ENCODE results near the gene SYCE3.

SYCE3 gene

GRCh38 chr22:50517495-50518260, 45.0 kb downstream of the SYCE3 start:
- TF ChIP-seq CTCF (conservative IDR thresholded peaks at IDR 0.05; ENCODE audit: low read depth): no peak
- peak overlapping the region; percentile 16; the same call in 1 of the 2 replicates for H3K27ac ChIP-seq
- POLR2A ChIA-PET (ENCODE audit: low non-redundant PET): no interaction called here
- CTCF ChIA-PET: no interaction called here
- DNase-seq (ENCODE audit: low spot score): no peak

GRCh38 chr22:50516891-50517290, 45.8 kb downstream of the SYCE3 start:
- TF ChIP-seq CTCF (conservative IDR thresholded peaks at IDR 0.05; ENCODE audit: low read depth): no peak
- no peak for DNase-seq (ENCODE audit: low spot score)
- ChIA-PET CTCF (no interaction called here), POLR2A (ENCODE audit: low non-redundant PET) (no interaction called here)
- 0 out of 2 replicates have a peak overlapping the region, but pooled peaks have one; percentile 11 for H3K27ac ChIP-seq

- no peak for TF ChIP-seq CTCF (conservative IDR thresholded peaks at IDR 0.05; ENCODE audit: low read depth)
- ChIA-PET CTCF (no interaction called here), POLR2A (ENCODE audit: low non-redundant PET) (no interaction called here)
- peak overlapping the region; percentile 11; the same call in 1 of the 2 replicates for H3K27ac ChIP-seq
- no peak for DNase-seq (ENCODE audit: low spot score)
Observed at GRCh38 chr22:50516068-50516467, 46.7 kb downstream of the SYCE3 start.

- no peak for TF ChIP-seq CTCF (conservative IDR thresholded peaks at IDR 0.05; ENCODE audit: low read depth)
- CTCF ChIA-PET: no interaction called here
- POLR2A ChIA-PET (ENCODE audit: low non-redundant PET): no interaction called here
- no peak for DNase-seq (ENCODE audit: low spot score)
- no peak overlapping the region for H3K27ac ChIP-seq
Observed at GRCh38 chr22:50513175-50513574, 49.5 kb downstream of the SYCE3 start.

GRCh38 chr22:50508897-50509296, 53.8 kb downstream of the SYCE3 start:
- DNase-seq (ENCODE audit: low spot score): no peak
- TF ChIP-seq CTCF (conservative IDR thresholded peaks at IDR 0.05; ENCODE audit: low read depth): no peak
- ChIA-PET CTCF (no interaction called here), POLR2A (ENCODE audit: low non-redundant PET) (no interaction called here)
- H3K27ac ChIP-seq: no peak overlapping the region

GRCh38 chr22:50507991-50508884, 54.5 kb downstream of the SYCE3 start, which contains the start of gene NCAPH2:
NCAPH2 (plus strand) TSS chr22:50508224; CDS start chr22:50508338, 114 bp downstream.
- DNase-seq (ENCODE audit: low spot score): peak; percentile 99
- peak within 1 kb of the TSS; percentile 91 for H3K27ac ChIP-seq
- TF ChIP-seq CTCF (conservative IDR thresholded peaks at IDR 0.05; ENCODE audit: low read depth): no peak
- CTCF ChIA-PET: no interaction called here
- POLR2A ChIA-PET (ENCODE audit: low non-redundant PET): interaction anchor here (0.6 to 0.8 kb wide), 3 partner anchors 15 to 55 kb away, joined by 4 to 5 read pairs (median 4); partner anchors contain the start of gene SCO2

Data from RWPE1 (cell line).